ENCODE results near the gene IER2.

- no peak for TF ChIP-seq POLR2A (IDR thresholded peaks at IDR 0.05; ENCODE audit: low read length)
- no peak for TF ChIP-seq GATA1 (IDR thresholded peaks at IDR 0.05; ENCODE audit: low read depth, low read length)
Observed at GRCh38 chr19:13172346-13173138, 22.3 kb downstream of the IER2 start.
